Measurements from ENCODE around the gene MRPS26. TPM values are rescaled to one million over a fixed set of nuclear protein-coding genes. Genes with fewer than 3 reads are reported as not detected.

MRPS26 gene
- 123 TPM for polyA plus RNA-seq (2012; ENCODE audit: insufficient read depth, insufficient read length, low read depth)

DNA sequence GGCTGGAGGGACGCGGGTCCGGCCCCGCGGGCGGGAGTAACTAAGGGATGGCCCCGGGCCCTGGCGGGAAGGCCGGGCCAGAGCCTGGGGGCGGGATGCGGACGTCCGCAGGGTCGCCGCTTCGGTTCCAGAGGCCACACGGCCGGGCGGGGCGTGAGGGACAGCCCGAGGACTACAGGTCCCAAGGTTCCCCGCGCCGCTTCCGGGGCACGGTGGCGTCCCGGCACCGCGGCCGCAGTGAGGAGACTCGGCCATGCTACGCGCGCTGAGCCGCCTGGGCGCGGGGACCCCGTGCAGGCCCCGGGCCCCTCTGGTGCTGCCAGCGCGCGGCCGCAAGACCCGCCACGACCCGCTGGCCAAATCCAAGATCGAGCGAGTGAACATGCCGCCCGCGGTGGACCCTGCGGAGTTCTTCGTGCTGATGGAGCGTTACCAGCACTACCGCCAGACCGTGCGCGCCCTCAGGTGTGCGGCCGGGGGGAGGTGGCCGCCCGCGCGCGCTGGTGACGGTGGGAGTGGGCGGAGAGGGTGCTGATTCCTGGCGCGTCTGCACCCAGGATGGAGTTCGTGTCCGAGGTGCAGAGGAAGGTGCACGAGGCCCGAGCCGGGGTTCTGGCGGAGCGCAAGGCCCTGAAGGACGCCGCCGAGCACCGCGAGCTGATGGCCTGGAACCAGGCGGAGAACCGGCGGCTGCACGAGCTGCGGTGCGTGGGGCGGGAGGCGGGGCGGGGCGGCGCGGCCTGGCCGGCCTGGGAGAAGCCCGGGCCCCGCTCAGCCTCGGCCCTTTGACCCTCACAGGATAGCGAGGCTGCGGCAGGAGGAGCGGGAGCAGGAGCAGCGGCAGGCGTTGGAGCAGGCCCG is at the start of gene MRPS26:
TSS of gene MRPS26 (plus strand) at position 237 of the 861 bp plus-strand sequence. CDS start at position 254, 17 bp downstream.
- no peaks in the 10 kb centered on the region for H3K4me1 ChIP-seq
- H3K27me3 ChIP-seq, result no peaks in the 10 kb centered on the region
- TF ChIP-seq CTCF (IDR thresholded peaks at IDR 0.05; ENCODE audit: low read depth, low read length), result no peak
- no peaks in the 10 kb centered on the region for H3K9me3 ChIP-seq
- H3K36me3 ChIP-seq, result peaks cover 4% of the 10 kb centered on the region
- DNase-seq, result peak; percentile 85
- peak within 1 kb of the TSS; percentile 71 for H3K4me3 ChIP-seq (ENCODE audit: low read depth, low read length)

GRCh38 chr20:2998728-2999127 is 47.1 kb upstream of the MRPS26 start:
- DNase-seq, result no peak

DNA sequence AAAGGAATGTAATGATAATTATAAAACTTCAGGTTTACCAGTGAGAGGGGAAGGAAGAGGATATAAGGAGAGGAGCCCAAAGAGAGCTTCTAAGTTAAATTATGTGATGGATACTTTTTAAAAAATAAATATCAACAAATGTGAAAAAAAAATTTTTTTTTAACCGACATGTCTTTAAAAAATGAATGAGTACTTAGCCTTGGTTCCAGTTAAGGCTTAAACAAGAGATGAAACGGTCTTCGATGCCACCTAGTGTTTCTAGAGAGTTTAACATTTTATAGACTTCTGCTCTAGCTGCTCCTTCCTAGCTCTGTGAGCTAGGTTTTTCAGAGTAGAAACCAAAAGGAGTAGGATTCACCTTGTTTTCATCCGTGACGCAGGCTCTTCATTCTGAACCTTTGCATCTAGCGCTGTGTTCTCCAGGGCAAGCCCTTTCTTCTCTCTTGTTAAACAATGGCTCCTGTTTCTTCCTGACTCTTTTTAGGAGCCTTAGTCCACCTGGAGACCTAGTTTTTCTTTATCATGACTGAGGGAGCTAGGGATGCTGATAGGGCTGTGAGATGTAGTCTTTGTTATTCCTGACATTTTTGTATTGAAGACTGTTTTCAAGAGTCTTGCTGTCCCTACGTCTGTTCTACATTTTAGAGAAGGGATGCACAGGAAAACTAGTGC is 44.9 kb upstream of the MRPS26 start:
- no peaks in the 10 kb centered on the region for H3K36me3 ChIP-seq
- H3K4me3 ChIP-seq (ENCODE audit: low read depth, low read length), result no peak overlapping the region
- H3K27me3 ChIP-seq, result no peaks in the 10 kb centered on the region
- peak; percentile 41 for TF ChIP-seq CTCF (IDR thresholded peaks at IDR 0.05; ENCODE audit: low read depth, low read length)
- DNase-seq, result no peak
- no peaks in the 10 kb centered on the region for H3K4me1 ChIP-seq
- no peaks in the 10 kb centered on the region for H3K9me3 ChIP-seq

More at GRCh38 chr20:2998728-2999127, 47.1 kb upstream of the MRPS26 start:
- Histone ChIP-seq H3K4me3 (ENCODE audit: low read depth, low read length) (no peak overlapping the region), H3K27me3 (no peaks in the 10 kb centered on the region), H3K9me3 (no peaks in the 10 kb centered on the region), H3K4me1 (no peaks in the 10 kb centered on the region), H3K36me3 (no peaks in the 10 kb centered on the region)
- no peak for TF ChIP-seq CTCF (IDR thresholded peaks at IDR 0.05; ENCODE audit: low read depth, low read length)

GRCh38 chr20:3003416-3003815 is 42.4 kb upstream of the MRPS26 start:
- H3K9me3 ChIP-seq, result no peaks in the 10 kb centered on the region
- no peak for TF ChIP-seq CTCF (IDR thresholded peaks at IDR 0.05; ENCODE audit: low read depth, low read length)
- H3K4me3 ChIP-seq (ENCODE audit: low read depth, low read length), result no peak overlapping the region
- DNase-seq, result no peak
- H3K36me3 ChIP-seq, result no peaks in the 10 kb centered on the region
- H3K4me1 ChIP-seq, result no peaks in the 10 kb centered on the region
- H3K27me3 ChIP-seq, result no peaks in the 10 kb centered on the region

GRCh38 chr20:3010985-3011723 is 34.7 kb upstream of the MRPS26 start:
- Histone ChIP-seq H3K36me3 (no peaks in the 10 kb centered on the region), H3K4me1 (no peaks in the 10 kb centered on the region), H3K4me3 (ENCODE audit: low read depth, low read length) (no peak overlapping the region), H3K9me3 (no peaks in the 10 kb centered on the region), H3K27me3 (no peaks in the 10 kb centered on the region)
- TF ChIP-seq CTCF (IDR thresholded peaks at IDR 0.05; ENCODE audit: low read depth, low read length), result no peak
- DNase-seq, result no peak

Measured in BE2C (cell line).